Measurements from ENCODE around the gene ADGRV1.

The ADGRV1 gene

GRCh38 chr5:90558344-90559192, at the start of gene ADGRV1:
ADGRV1 (plus strand) TSS chr5:90558797; CDS start chr5:90558896, 99 bp downstream.
- DNase-seq, result peak; percentile 89 to 92

GRCh38 chr5:90510438-90510837, 48.2 kb upstream of the ADGRV1 start:
- no peak for DNase-seq

GRCh38 chr5:90514520-90514919, 44.1 kb upstream of the ADGRV1 start:
- DNase-seq, result no peak

GRCh38 chr5:90518661-90519060, 39.9 kb upstream of the ADGRV1 start:
- no peak for DNase-seq

- DNase-seq, result no peak
Measured at GRCh38 chr5:90519081-90519480, 39.5 kb upstream of the ADGRV1 start.

- no peak for DNase-seq
Measured at GRCh38 chr5:90528601-90529193, 29.9 kb upstream of the ADGRV1 start.

- DNase-seq, result peak; percentile 79 to 95
Measured at GRCh38 chr5:90529194-90529938, 29.2 kb upstream of the ADGRV1 start, which contains the start of gene LYSMD3. LYSMD3 (minus strand) TSS chr5:90529584; CDS start chr5:90525289, 4,295 bp downstream.

GRCh38 chr5:90529939-90530677, 28.5 kb upstream of the ADGRV1 start:
- DNase-seq, result peak; percentile 8 to 48

- DNase-seq, result no peak
Measured at GRCh38 chr5:90530736-90531487, 27.7 kb upstream of the ADGRV1 start.

- DNase-seq, result no peak
Measured at GRCh38 chr5:90533794-90534193, 24.8 kb upstream of the ADGRV1 start.

- no peak for DNase-seq
Measured at GRCh38 chr5:90534922-90535321, 23.7 kb upstream of the ADGRV1 start.

GRCh38 chr5:90542827-90543519, 15.6 kb upstream of the ADGRV1 start:
- no peak for DNase-seq

- no peak for DNase-seq
Measured at GRCh38 chr5:90545511-90545910, 13.1 kb upstream of the ADGRV1 start.

- DNase-seq, result no peak
Measured at GRCh38 chr5:90546216-90546837, 12.3 kb upstream of the ADGRV1 start.

- DNase-seq, result no peak
Measured at GRCh38 chr5:90547072-90547536, 11.5 kb upstream of the ADGRV1 start.

GRCh38 chr5:90548069-90548593, 10.5 kb upstream of the ADGRV1 start:
- peak in 1 of 2 experiments; percentile 77 for DNase-seq

- DNase-seq, result no peak
Measured at GRCh38 chr5:90549223-90549622, 9.4 kb upstream of the ADGRV1 start.

- DNase-seq, result no peak
Measured at GRCh38 chr5:90549729-90550275, 8.8 kb upstream of the ADGRV1 start.

GRCh38 chr5:90550963-90551362, 7.6 kb upstream of the ADGRV1 start:
- no peak for DNase-seq

GRCh38 chr5:90551376-90551775, 7.2 kb upstream of the ADGRV1 start:
- no peak for DNase-seq

Data from NCI-H187 (cell line).